RWPE1 (cell line): ENCODE results near the gene KLHL15.

ENCODE experiments used
- CTCF ChIA-PET: fragments of 350-600 bp; sonication (Branson Sonifier 250); formaldehyde crosslinking; extraction: SDS; loops from one replicate; lab custom pipeline; 2021; lab: Yijun Ruan, JAX
- POLR2A ChIA-PET: fragments of 400-600 bp; formaldehyde crosslinking; extraction: SDS; loops from one replicate; lab custom pipeline; 2020; ENCODE audit warnings: antibody characterized with exemption; ENCODE audit not compliant: low non-redundant PET; lab: Yijun Ruan, JAX
- DNase-seq: peaks from one replicate; pipeline ENCODE4 v3.0.0; 2012; ENCODE audit warnings: low spot score
- H3K27ac ChIP-seq: fragments of 450-650 bp; 2 replicates; pipeline ENCODE4 v1.5.1; 2017
- CTCF ChIP-seq: fragments of 450-650 bp; conservative IDR thresholded peaks from 2 replicates; pipeline ENCODE4 v1.5.1; 2017; ENCODE audit warnings: low read depth, mild to moderate bottlenecking

KLHL15 gene

DNA sequence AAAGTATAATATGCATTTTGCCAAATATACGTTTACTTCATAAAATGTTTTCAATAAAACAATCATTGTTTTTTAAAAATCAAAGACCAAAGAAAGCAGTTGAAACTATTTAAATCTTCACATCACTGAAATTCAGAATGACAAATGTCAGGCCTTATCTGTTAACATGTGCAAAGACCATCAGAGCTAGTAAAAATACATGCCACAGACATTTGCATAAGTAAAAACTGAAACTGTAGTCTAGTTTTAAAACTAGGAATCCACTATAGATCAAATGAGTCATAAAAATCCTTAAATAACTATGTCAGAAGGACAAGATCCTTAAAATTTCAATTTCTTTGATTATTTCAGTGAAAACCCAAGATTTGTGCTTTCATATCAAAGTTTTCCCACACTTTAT is 24.8 kb downstream of the KLHL15 start:
- no peak for TF ChIP-seq CTCF
- no peak overlapping the region for H3K27ac ChIP-seq
- no peak for DNase-seq
- CTCF ChIA-PET, result no interaction called here
- POLR2A ChIA-PET, result no interaction called here

DNA sequence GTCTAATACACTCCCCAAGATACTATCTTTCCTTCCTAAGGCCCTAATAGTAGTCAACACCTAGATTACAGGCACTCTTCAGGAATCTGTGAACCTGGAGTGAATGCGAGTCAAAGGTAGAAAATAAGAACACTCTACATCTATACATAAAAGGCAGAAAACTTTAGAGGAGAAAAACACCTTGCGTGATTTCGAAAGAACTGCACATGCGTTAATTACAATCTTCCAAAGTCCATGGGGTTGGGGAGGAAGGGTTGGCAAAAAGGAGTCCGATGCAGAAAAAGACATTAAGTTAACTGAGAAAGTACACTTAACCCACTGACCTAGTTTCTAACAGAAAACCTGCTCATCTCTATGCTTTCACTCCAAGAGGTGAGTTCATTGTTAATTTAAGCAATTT is 27.3 kb downstream of the KLHL15 start:
- CTCF ChIA-PET, result no interaction called here
- H3K27ac ChIP-seq, result no peak overlapping the region

GRCh38 chrX:23993012-23993633 is 33.9 kb downstream of the KLHL15 start:
- no peak overlapping the region for H3K27ac ChIP-seq
- CTCF ChIA-PET, result interaction anchor here (0.6 kb wide), 1 partner anchor 168 kb away, joined by 3 read pairs; no protein-coding TSS in a partner anchor

More for the DNA sequence above, 27.3 kb downstream of the KLHL15 start:
- no peak for TF ChIP-seq CTCF
- no peak for DNase-seq
- POLR2A ChIA-PET, result no interaction called here

DNA sequence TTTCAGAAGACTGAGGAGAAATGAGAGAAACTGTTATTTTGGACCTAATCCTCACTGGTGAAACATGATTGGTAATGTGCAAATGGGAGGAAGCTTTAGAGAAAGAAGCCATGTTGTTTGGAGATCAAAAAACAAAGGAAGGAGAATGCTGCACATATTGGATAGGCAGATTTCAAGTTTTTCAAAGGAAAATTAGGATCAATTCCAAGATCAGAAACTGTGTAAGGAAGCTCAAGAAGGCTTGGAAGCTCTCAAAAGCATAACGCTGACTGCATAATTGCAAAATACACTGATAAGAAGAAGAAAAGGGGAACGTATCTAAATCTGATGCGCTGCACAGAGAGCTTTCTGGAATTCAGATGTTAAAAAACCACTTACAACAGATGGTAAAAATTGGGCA is 34.6 kb downstream of the KLHL15 start:
- no peak for TF ChIP-seq CTCF
- DNase-seq, result no peak
- CTCF ChIA-PET, result no interaction called here
- no peak overlapping the region for H3K27ac ChIP-seq
- POLR2A ChIA-PET, result no interaction called here

More at GRCh38 chrX:23993012-23993633, 33.9 kb downstream of the KLHL15 start:
- DNase-seq, result no peak
- TF ChIP-seq CTCF, result no peak
- POLR2A ChIA-PET, result no interaction called here

DNA sequence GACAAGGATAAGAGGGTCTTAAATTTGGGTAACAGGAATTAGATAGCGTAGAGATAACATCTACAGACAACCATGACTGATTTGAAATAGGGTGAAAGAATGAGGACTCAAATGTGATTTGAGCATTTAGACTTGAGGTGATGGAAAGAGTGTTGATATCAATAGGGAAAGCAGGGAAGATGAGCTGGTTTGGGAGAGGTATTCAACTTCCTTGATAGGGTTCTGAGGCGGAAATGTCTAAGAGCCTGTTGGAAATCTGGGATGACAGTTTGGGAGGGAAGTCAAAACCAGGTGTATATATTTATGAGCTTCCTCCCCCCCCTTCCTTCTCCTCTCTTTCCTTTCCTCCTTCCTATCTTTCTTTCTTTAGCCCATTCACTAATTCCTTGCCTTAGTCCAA is 36.5 kb downstream of the KLHL15 start:
- H3K27ac ChIP-seq, result no peak overlapping the region
- TF ChIP-seq CTCF, result no peak
- DNase-seq, result no peak
- ChIA-PET CTCF (no interaction called here), POLR2A (no interaction called here)

- CTCF ChIA-PET, result no interaction called here
- H3K27ac ChIP-seq, result no peak overlapping the region
- DNase-seq, result no peak
- TF ChIP-seq CTCF, result no peak
- POLR2A ChIA-PET, result no interaction called here
These were observed 37.3 kb downstream of the KLHL15 start for GRCh38 chrX:23989689-23990088.
